ENCODE results near the gene AQP2.

Gene AQP2

DNA sequence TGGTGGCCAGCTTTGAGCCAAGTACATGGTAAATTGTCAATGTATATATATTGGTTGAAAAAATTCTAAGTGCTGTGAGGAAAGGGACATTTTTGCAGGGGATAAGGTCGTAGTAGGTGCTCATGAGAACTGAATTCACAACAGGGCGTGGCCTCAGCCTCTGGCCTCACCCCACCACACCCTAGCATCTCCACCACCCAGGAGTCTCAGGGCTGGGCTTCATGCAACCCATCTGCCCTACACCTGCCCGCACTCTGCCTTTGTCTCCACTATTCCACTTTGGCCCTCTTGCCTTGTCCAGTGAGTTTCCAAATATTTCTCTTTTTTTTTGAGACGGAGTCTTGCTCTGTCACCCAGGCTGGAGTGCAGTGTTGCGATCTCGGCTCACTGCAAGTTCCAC is 22.1 kb upstream of the AQP2 start:
- Histone ChIP-seq H3K36me3 (no peaks in the 10 kb centered on the region), H4K20me1 (no peaks in the 10 kb centered on the region), H3K4me2 (no peak overlapping the region), H3K4me1 (no peaks in the 10 kb centered on the region), H3K9ac (no peak overlapping the region), H3K9me3 (no peaks in the 10 kb centered on the region), H3K27ac (no peak overlapping the region), H3K4me3 (no peak overlapping the region), H3K27me3 (no peaks in the 10 kb centered on the region)
- TF ChIP-seq Cebpa-rat (IDR thresholded peaks at IDR 0.05): no peak

- Histone ChIP-seq H3K9ac (no peak overlapping the region), H3K27ac (no peak overlapping the region), H3K4me2 (no peak overlapping the region), H3K4me3 (no peak overlapping the region), H3K4me1 (no peaks in the 10 kb centered on the region), H3K9me3 (no peaks in the 10 kb centered on the region), H3K36me3 (no peaks in the 10 kb centered on the region), H3K27me3 (no peaks in the 10 kb centered on the region), H4K20me1 (no peaks in the 10 kb centered on the region)
- TF ChIP-seq Cebpa-rat (IDR thresholded peaks at IDR 0.05): no peak
Measured at GRCh38 chr12:49929581-49929980, 21.0 kb upstream of the AQP2 start.

GRCh38 chr12:49930515-49931288 is 19.8 kb upstream of the AQP2 start:
- no peak for TF ChIP-seq Cebpa-rat (IDR thresholded peaks at IDR 0.05)
- no peaks in the 10 kb centered on the region for H4K20me1 ChIP-seq
- H3K36me3 ChIP-seq: no peaks in the 10 kb centered on the region
- H3K27me3 ChIP-seq: no peaks in the 10 kb centered on the region
- no peaks in the 10 kb centered on the region for H3K4me1 ChIP-seq
- no peak overlapping the region for H3K4me3 ChIP-seq
- no peak overlapping the region for H3K27ac ChIP-seq
- no peak overlapping the region for H3K4me2 ChIP-seq
- no peak overlapping the region for H3K9ac ChIP-seq
- H3K9me3 ChIP-seq: no peaks in the 10 kb centered on the region

DNA sequence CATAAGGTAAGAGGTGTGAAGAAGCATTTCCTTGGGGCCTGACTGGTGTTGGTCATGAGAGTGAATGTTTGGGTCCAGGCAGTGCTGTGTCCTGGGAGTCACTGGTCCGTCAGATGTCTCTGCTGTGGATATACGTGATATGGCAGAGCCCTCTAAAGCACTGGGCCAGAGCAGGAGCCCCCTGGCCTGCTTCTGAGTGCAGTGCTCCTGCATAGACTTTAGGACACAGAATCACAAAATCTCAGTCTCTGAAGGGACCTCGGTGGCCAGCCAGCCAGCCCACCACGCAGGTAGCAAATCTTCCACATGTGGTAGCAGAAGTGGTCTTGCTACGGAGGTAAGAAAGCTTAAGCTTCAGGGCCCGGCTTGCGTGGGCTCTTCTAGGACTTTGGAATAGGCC is 18.5 kb upstream of the AQP2 start:
- H3K4me2 ChIP-seq: no peak overlapping the region
- no peaks in the 10 kb centered on the region for H3K36me3 ChIP-seq
- H4K20me1 ChIP-seq: no peaks in the 10 kb centered on the region
- H3K4me1 ChIP-seq: no peaks in the 10 kb centered on the region
- no peak overlapping the region for H3K4me3 ChIP-seq
- no peaks in the 10 kb centered on the region for H3K9me3 ChIP-seq
- TF ChIP-seq Cebpa-rat (IDR thresholded peaks at IDR 0.05): no peak
- no peaks in the 10 kb centered on the region for H3K27me3 ChIP-seq
- no peak overlapping the region for H3K27ac ChIP-seq
- H3K9ac ChIP-seq: no peak overlapping the region

DNA sequence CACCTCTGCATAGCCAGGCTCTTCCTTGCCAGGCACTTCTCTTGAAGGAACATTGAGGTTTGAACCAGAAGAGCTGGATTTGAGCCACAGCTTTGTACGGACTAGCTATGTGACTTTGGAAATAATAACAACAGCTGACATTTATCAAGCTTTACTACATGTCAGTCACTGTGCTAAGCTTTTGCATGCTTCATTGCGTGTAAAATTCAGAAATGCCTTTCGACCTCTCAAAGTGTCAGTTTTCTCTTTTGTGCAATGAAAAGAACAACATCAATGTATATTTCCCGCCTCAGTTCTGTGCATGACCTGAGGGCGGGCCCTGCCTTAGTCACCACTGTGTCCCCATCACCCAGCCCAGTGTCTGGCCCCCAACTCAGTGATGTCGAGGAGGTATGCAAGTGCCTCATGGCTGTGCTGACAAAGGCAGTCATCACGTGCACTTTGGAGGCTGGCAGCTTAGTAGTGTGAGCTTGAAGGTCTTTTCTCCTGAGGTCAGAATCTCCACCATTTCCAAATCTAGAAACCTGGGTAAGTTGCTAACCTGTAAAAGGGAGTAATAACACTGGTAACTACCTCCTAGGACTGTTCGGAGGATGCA is 17.9 kb upstream of the AQP2 start:
- Histone ChIP-seq H3K36me3 (no peaks in the 10 kb centered on the region), H3K4me3 (no peak overlapping the region), H3K27me3 (no peaks in the 10 kb centered on the region), H3K9ac (no peak overlapping the region), H4K20me1 (no peaks in the 10 kb centered on the region), H3K27ac (no peak overlapping the region), H3K9me3 (no peaks in the 10 kb centered on the region), H3K4me2 (no peak overlapping the region), H3K4me1 (no peaks in the 10 kb centered on the region)
- TF ChIP-seq Cebpa-rat (IDR thresholded peaks at IDR 0.05): no peak

DNA sequence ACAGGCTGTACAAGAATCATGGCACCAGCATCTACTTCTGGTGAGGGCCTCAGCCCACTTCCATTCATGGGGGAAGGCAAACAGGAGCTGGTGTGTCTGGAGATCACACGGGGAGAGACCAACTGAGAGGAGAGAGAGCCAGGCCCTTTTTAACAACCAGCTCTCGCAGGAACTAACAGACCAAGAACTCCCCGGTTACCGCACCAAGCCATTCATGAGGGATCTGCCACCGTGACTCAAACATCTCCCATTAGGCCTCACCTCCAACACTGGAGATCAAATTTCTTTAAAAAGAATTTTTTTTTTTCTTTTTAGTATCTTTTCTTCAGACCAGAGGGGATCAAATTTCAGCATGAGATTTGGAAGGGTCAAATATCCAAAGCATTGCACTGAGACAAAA is 16.7 kb upstream of the AQP2 start:
- Histone ChIP-seq H3K27ac (no peak overlapping the region), H3K4me2 (no peak overlapping the region), H3K4me3 (no peak overlapping the region), H3K27me3 (no peaks in the 10 kb centered on the region), H4K20me1 (no peaks in the 10 kb centered on the region), H3K4me1 (no peaks in the 10 kb centered on the region), H3K9ac (no peak overlapping the region), H3K9me3 (no peaks in the 10 kb centered on the region), H3K36me3 (no peaks in the 10 kb centered on the region)
- no peak for TF ChIP-seq Cebpa-rat (IDR thresholded peaks at IDR 0.05)

DNA sequence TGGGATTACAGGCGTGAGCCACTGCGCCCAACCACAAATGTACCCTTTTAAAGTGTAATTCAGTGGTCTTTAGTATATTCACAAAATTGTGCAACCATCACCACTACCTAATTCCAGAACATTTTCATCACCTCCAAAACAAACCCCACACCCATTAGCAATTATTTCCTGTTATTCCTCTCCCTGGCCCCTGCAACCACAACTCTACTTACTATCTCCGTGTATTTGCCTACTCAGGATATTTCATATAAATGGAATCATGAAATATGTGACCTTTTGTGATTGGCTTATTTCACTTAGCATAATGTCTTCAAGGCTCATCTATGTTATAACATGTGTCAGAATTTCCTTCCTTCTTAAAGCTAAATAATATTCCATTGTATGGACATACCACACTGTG is 16.0 kb upstream of the AQP2 start:
- TF ChIP-seq Cebpa-rat (IDR thresholded peaks at IDR 0.05): no peak
- Histone ChIP-seq H3K4me1 (no peaks in the 10 kb centered on the region), H3K9ac (no peak overlapping the region), H3K4me2 (no peak overlapping the region), H3K27ac (no peak overlapping the region), H3K27me3 (no peaks in the 10 kb centered on the region), H4K20me1 (no peaks in the 10 kb centered on the region), H3K4me3 (no peak overlapping the region), H3K9me3 (no peaks in the 10 kb centered on the region), H3K36me3 (no peaks in the 10 kb centered on the region)

DNA sequence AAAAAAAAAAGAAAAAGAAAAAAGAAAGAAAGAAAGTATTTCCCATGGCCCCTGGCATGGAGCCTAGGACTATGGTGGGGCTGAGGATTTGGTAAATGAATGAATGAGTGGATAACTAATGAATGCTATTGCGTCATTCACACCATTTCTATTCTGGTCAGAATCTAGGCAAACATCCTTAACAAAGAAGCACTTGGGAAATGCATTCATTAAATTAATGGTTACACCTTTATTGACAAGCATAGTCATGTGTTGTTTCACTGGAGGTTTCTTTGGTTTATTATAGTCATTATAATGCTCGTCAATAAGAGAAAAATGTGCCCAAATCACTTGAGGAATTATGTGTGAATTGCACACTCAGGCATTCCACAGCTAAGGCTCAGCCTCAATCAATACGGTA is 13.6 kb upstream of the AQP2 start:
- peak; percentile 56; the same call in 1 of the 2 replicates for TF ChIP-seq Cebpa-rat (IDR thresholded peaks at IDR 0.05)
- H3K36me3 ChIP-seq: no peaks in the 10 kb centered on the region
- H3K4me2 ChIP-seq: no peak overlapping the region
- H3K27ac ChIP-seq: no peak overlapping the region
- no peaks in the 10 kb centered on the region for H3K9me3 ChIP-seq
- H3K9ac ChIP-seq: no peak overlapping the region
- no peak overlapping the region for H3K4me3 ChIP-seq
- peaks cover 4% of the 10 kb centered on the region for H3K4me1 ChIP-seq
- H4K20me1 ChIP-seq: no peaks in the 10 kb centered on the region
- no peaks in the 10 kb centered on the region for H3K27me3 ChIP-seq

- Histone ChIP-seq H3K9me3 (no peaks in the 10 kb centered on the region), H3K9ac (no peak overlapping the region), H3K4me2 (no peak overlapping the region), H3K4me3 (no peak overlapping the region), H3K36me3 (no peaks in the 10 kb centered on the region), H3K27ac (no peak overlapping the region), H3K4me1 (peaks cover 12% of the 10 kb centered on the region), H4K20me1 (no peaks in the 10 kb centered on the region), H3K27me3 (no peaks in the 10 kb centered on the region)
- TF ChIP-seq Cebpa-rat (IDR thresholded peaks at IDR 0.05): no peak
Measured at GRCh38 chr12:49937639-49938300, 12.8 kb upstream of the AQP2 start.

GRCh38 chr12:49939307-49939706 is 11.2 kb upstream of the AQP2 start:
- no peaks in the 10 kb centered on the region for H3K9me3 ChIP-seq
- no peak overlapping the region for H3K27ac ChIP-seq
- H4K20me1 ChIP-seq: no peaks in the 10 kb centered on the region
- no peak overlapping the region for H3K4me3 ChIP-seq
- no peaks in the 10 kb centered on the region for H3K27me3 ChIP-seq
- peaks cover 27% of the 10 kb centered on the region for H3K4me1 ChIP-seq
- no peaks in the 10 kb centered on the region for H3K36me3 ChIP-seq
- no peak for TF ChIP-seq Cebpa-rat (IDR thresholded peaks at IDR 0.05)
- no peak overlapping the region for H3K4me2 ChIP-seq
- no peak overlapping the region for H3K9ac ChIP-seq

Measured in BLaER1 (cell line).